A549 (cell line): ENCODE data around the gene WDHD1. TPM values are rescaled to one million over a fixed set of nuclear protein-coding genes. Genes with fewer than 3 reads are reported as not detected.
"Not testable (repeated sequence)": the region's sequence is repeated elsewhere in the genome, so short reads cannot be mapped to it uniquely, and the experiment has no call there.

Experiments used
- ATAC-seq, 2 experiments: fragments of 200-7000 bp in 1 of 2; fragments of >200 bp in 1 of 2; cut with Nextera tagmentation in 1 of 2; cut with Tn5 transposase in 1 of 2; 3 replicates each; pipeline versions ENCODE4 v1.8.0 to v1.9.1; 2018 to 2020; ENCODE audit warnings: mild to moderate bottlenecking in 1 of 2, moderate library complexity in 1 of 2
- CTCF ChIA-PET: fragments of 300-600 bp; sonication (Branson Sonifier 250); formaldehyde crosslinking; extraction: SDS; loops from one replicate; lab custom pipeline; 2021; ENCODE audit warnings: antibody characterized with exemption, inconsistent platforms; lab: Yijun Ruan, JAX
- POLR2A ChIA-PET: fragments of 350-600 bp; formaldehyde crosslinking; extraction: SDS; loops from one replicate; lab custom pipeline; 2021; ENCODE audit warnings: antibody characterized with exemption, inconsistent platforms; lab: Yijun Ruan, JAX
- DNase-seq, 2 experiments: peaks; one replicate each; pipeline versions ENCODE4 v3.0.0 to v3.0.0-alpha.2; 2011 to 2016; ENCODE audit warnings: low read depth in 1 of 2, low spot score in 1 of 2
- FAIRE-seq: peaks from 2 replicates; lab custom pipeline; 2011; peaks lifted over from hg19 to GRCh38; lab: Jason Lieb, UNC
- H3K27ac ChIP-seq, 2 experiments: fragments of >200 bp; sonication (Bioruptor Twin); formaldehyde crosslinking; 3 replicates each; pipeline ENCODE4 v1.5.1; 2016 to 2017
- H3K4me1 ChIP-seq: fragments of >200 bp; sonication (Bioruptor Twin); formaldehyde crosslinking; 3 replicates; pipeline ENCODE4 v1.6.1; 2016
- H3K4me2 ChIP-seq: fragments of >200 bp; sonication (Bioruptor Twin); formaldehyde crosslinking; 3 replicates; pipeline ENCODE4 v1.6.1; 2016
- H3K4me3 ChIP-seq: fragments of >200 bp; sonication (Bioruptor Twin); formaldehyde crosslinking; 3 replicates; pipeline ENCODE4 v1.5.1; 2016
- H3K9me3 ChIP-seq: fragments of >200 bp; sonication (Bioruptor Twin); formaldehyde crosslinking; 3 replicates; pipeline ENCODE4 v1.6.1; 2016
- ATOH8 ChIP-seq: fragments of 250-450 bp; sonication (Bioruptor Pico); IDR thresholded peaks from 2 replicates; pipeline ENCODE4 v1.5.0; 2020; ENCODE audit warnings: low read depth, mild to moderate bottlenecking, moderate library complexity
- BCL3 ChIP-seq: fragments of >200 bp; sonication (Bioruptor Twin); formaldehyde crosslinking; IDR thresholded peaks from 3 replicates; pipeline ENCODE4 v1.6.1; 2016
- BHLHE40 ChIP-seq: IDR thresholded peaks from 2 replicates; pipeline ENCODE4 v1.6.1; 2012; ENCODE audit warnings: low read depth, low read length, inconsistent platforms
- CBX2 ChIP-seq: fragments of 200-600 bp; sonication (generic); IDR thresholded peaks from 2 replicates; pipeline ENCODE4 v1.6.1; 2016; ENCODE audit warnings: low read depth, mild to moderate bottlenecking, borderline replicate concordance
- E2F6 ChIP-seq: IDR thresholded peaks from 2 replicates; pipeline ENCODE4 v1.6.1; 2012; ENCODE audit warnings: low read depth, borderline replicate concordance
- HOXA7 ChIP-seq: fragments of 250-450 bp; sonication (Bioruptor Pico); IDR thresholded peaks from 2 replicates; pipeline ENCODE4 v1.5.0; 2020; ENCODE audit warnings: mild to moderate bottlenecking, moderate library complexity
- JUNB ChIP-seq: fragments of >200 bp; sonication (Bioruptor Twin); formaldehyde crosslinking; IDR thresholded peaks from 2 replicates; pipeline ENCODE4 v1.6.1; 2016
- KDM1A ChIP-seq: fragments of 200-600 bp; sonication (generic); IDR thresholded peaks from 2 replicates; pipeline ENCODE4 v1.6.1; 2016; ENCODE audit warnings: low read depth, mild to moderate bottlenecking
- MAX ChIP-seq: IDR thresholded peaks from 2 replicates; pipeline ENCODE4 v1.6.1; 2012
- MAZ ChIP-seq: fragments of 150-350 bp; IDR thresholded peaks from 2 replicates; pipeline ENCODE4 v1.6.1; 2014; ENCODE audit warnings: antibody characterized with exemption, low read depth, low read length, borderline replicate concordance
- MYC ChIP-seq: IDR thresholded peaks from 2 replicates; pipeline ENCODE4 v1.6.1; 2012; ENCODE audit warnings: mild to moderate bottlenecking, inconsistent platforms, low read length, improper control_type of control experiment, borderline replicate concordance
- NPAS2 ChIP-seq: fragments of 250-450 bp; sonication (Bioruptor Pico); IDR thresholded peaks from 2 replicates; pipeline ENCODE4 v1.8.0; 2022; ENCODE audit warnings: mild to moderate bottlenecking, moderate library complexity, borderline replicate concordance
- NR3C1 ChIP-seq: fragments of >200 bp; sonication (Bioruptor Twin); formaldehyde crosslinking; IDR thresholded peaks from 3 replicates; pipeline ENCODE4 v1.6.1; 2017
- PHF8 ChIP-seq: fragments of 200-600 bp; sonication (generic); IDR thresholded peaks from 2 replicates; pipeline ENCODE4 v1.6.1; 2016; ENCODE audit warnings: low read depth, mild to moderate bottlenecking, antibody characterized with exemption, moderate library complexity, borderline replicate concordance
- RAD21 ChIP-seq, 2 experiments: fragments of >200 bp in 1 of 2; sonication (Bioruptor Twin) in 1 of 2; formaldehyde crosslinking in 1 of 2; IDR thresholded peaks in 1 of 2; conservative IDR thresholded peaks in 1 of 2; 2 replicates in 1 of 2; 3 replicates in 1 of 2; pipeline ENCODE4 v1.6.1; 2012 to 2018; ENCODE audit warnings: inconsistent platforms in 1 of 2
- RARB ChIP-seq: fragments of 250-450 bp; sonication (Bioruptor Pico); IDR thresholded peaks from 2 replicates; pipeline ENCODE4 v1.8.0; 2021; ENCODE audit warnings: mild to moderate bottlenecking, moderate library complexity
- RCOR1 ChIP-seq: fragments of 150-350 bp; IDR thresholded peaks from 2 replicates; pipeline ENCODE4 v1.6.1; 2014; ENCODE audit warnings: antibody characterized with exemption, low read length, low read depth
- RNF2 ChIP-seq: fragments of 200-600 bp; sonication (generic); IDR thresholded peaks from 2 replicates; pipeline ENCODE4 v1.6.1; 2016; ENCODE audit warnings: low read depth, mild to moderate bottlenecking, antibody characterized with exemption, moderate library complexity, borderline replicate concordance
- SMC3 ChIP-seq: fragments of >200 bp; sonication (Bioruptor Twin); formaldehyde crosslinking; IDR thresholded peaks from 3 replicates; pipeline ENCODE4 v1.6.1; 2018; ENCODE audit warnings: inconsistent platforms
- SREBF2 ChIP-seq: fragments of 450-650 bp; IDR thresholded peaks from 2 replicates; pipeline ENCODE4 v1.6.1; 2014; ENCODE audit warnings: mild to moderate bottlenecking, moderate library complexity
- ZNF302 ChIP-seq: fragments of 250-450 bp; sonication (Bioruptor Pico); IDR thresholded peaks from 2 replicates; pipeline ENCODE4 v1.9.0; 2021; ENCODE audit warnings: inconsistent platforms, mild to moderate bottlenecking, moderate library complexity
- ZSCAN20 ChIP-seq: fragments of 250-450 bp; sonication (Bioruptor Pico); IDR thresholded peaks from 2 replicates; pipeline ENCODE4 v1.8.0; 2022; ENCODE audit warnings: mild to moderate bottlenecking, moderate library complexity
- WGBS: methylation state at CpG from one replicate; pipeline ENCODE4 v1.1.6; 2017; ENCODE audit errors: missing lambda C conversion rate; 5-methylcytosine and 5-hydroxymethylcytosine counted together
- polyA plus RNA-seq, 4 experiments: library from polyadenylated mRNA; depleted of rRNA in 3 of 4; stranded (reverse); fragments of >200 nt; fragmentation: RNase III in 1 of 4; extraction: RNeasy Plus Mini Kit Qiagen cat#74134 plus additional on column Dnase treatment in 1 of 4; gene quantifications; 2 replicates in 3 of 4; 3 replicates in 1 of 4; pipeline ENCODE4 v1.2.3, GENCODE V29; 2011 to 2017

WDHD1 gene
- polyA plus RNA-seq, 2 of the 4 experiments (the other 2 are of a cell fraction), result 16.3 to 35.6 TPM

GRCh38 chr14:54953609-54954008 lies 73.3 kb downstream of the WDHD1 start:
- H3K4me3 ChIP-seq, FAIRE-seq, ATAC-seq, H3K9me3 ChIP-seq, POLR2A ChIA-PET, DNase-seq, H3K4me1 ChIP-seq, H3K4me2 ChIP-seq, H3K27ac ChIP-seq: not testable (repeated sequence)
- CTCF ChIA-PET, result interaction anchor here (1.5 kb wide), 1 partner anchor 50 kb away, joined by 5 read pairs; the partner anchor contains the start of gene GCH1
- 95% methylated on average over 3 of the region's 3 CpGs for WGBS

- WGBS, result 85% methylated on average over 1 of the region's 1 CpG
- H3K27ac ChIP-seq, ATAC-seq, POLR2A ChIA-PET, H3K4me2 ChIP-seq, H3K9me3 ChIP-seq, CTCF ChIA-PET, H3K4me3 ChIP-seq, H3K4me1 ChIP-seq, FAIRE-seq, DNase-seq: not testable (repeated sequence)
Observed at GRCh38 chr14:54952803-54953202, 74.1 kb downstream of the WDHD1 start.

- WGBS, result 95% methylated on average over 3 of the region's 3 CpGs
- Histone ChIP-seq H3K4me2 (no peak overlapping the region), H3K4me3 (no peak overlapping the region), H3K9me3 (no peaks in the 10 kb centered on the region), H3K27ac (no peak overlapping the region), H3K4me1 (no peaks in the 10 kb centered on the region)
- DNase-seq (no peak), ATAC-seq (no peak), FAIRE-seq (no peak)
- no peak for TF ChIP-seq NR3C1
- no peak for TF ChIP-seq KDM1A
- no peak for TF ChIP-seq RNF2
- no peak for TF ChIP-seq PHF8
- no peak for TF ChIP-seq RARB (CRISPR knock-in tag)
- no peak for TF ChIP-seq MAZ
- POLR2A ChIA-PET, result no interaction called here
- CTCF ChIA-PET, result no interaction called here
Observed at GRCh38 chr14:54947230-54947629, 79.7 kb downstream of the WDHD1 start.

GRCh38 chr14:54946500-54946899 lies 80.4 kb downstream of the WDHD1 start:
- ATAC-seq, result no peak
- H3K4me3 ChIP-seq, result no peak overlapping the region
- 93% methylated on average over 4 of the region's 4 CpGs for WGBS
- no peaks in the 10 kb centered on the region for H3K4me1 ChIP-seq
- ChIA-PET CTCF (no interaction called here), POLR2A (no interaction called here)
- DNase-seq, result no peak
- TF ChIP-seq MYC, result no peak
- no peak for TF ChIP-seq JUNB
- no peak for TF ChIP-seq RARB (CRISPR knock-in tag)
- no peak for TF ChIP-seq MAX
- TF ChIP-seq SMC3, result no peak
- no peak for TF ChIP-seq RAD21 (conservative IDR thresholded peaks at IDR 0.05 in 1 of 2, IDR thresholded peaks at IDR 0.05 in 1 of 2)
- no peak overlapping the region for H3K27ac ChIP-seq
- FAIRE-seq, result no peak
- H3K4me2 ChIP-seq, result no peak overlapping the region
- no peaks in the 10 kb centered on the region for H3K9me3 ChIP-seq

GRCh38 chr14:54944737-54945391 lies 82.0 kb downstream of the WDHD1 start:
- ATAC-seq (no peak), DNase-seq (no peak), FAIRE-seq (no peak)
- ChIA-PET CTCF (interaction anchor here (0.7 to 1.2 kb wide), 2 partner anchors 12 to 1783 kb away, joined by 3 read pairs; no protein-coding TSS in a partner anchor), POLR2A (no interaction called here)
- no peak overlapping the region for H3K4me2 ChIP-seq
- H3K9me3 ChIP-seq, result no peaks in the 10 kb centered on the region
- WGBS, result 92% methylated on average over 9 of the region's 9 CpGs
- no peak overlapping the region for H3K27ac ChIP-seq
- no peaks in the 10 kb centered on the region for H3K4me1 ChIP-seq
- no peak overlapping the region for H3K4me3 ChIP-seq
- TF ChIP-seq SREBF2 (no peak), ATOH8 (CRISPR knock-in tag) (no peak), HOXA7 (no peak), MAZ (no peak), MYC (no peak), RCOR1 (no peak), RARB (CRISPR knock-in tag) (no peak), KDM1A (no peak), ZNF302 (CRISPR knock-in tag) (no peak), ZSCAN20 (CRISPR knock-in tag) (no peak), RAD21 (conservative IDR thresholded peaks at IDR 0.05 in 1 of 2, IDR thresholded peaks at IDR 0.05 in 1 of 2) (no peak), BCL3 (no peak), E2F6 (no peak), BHLHE40 (no peak), MAX (no peak), NPAS2 (no peak), CBX2 (no peak)
